GM19463 (cell line): ENCODE results near the gene DDX56.

Experiments
- ATAC-seq: cut with Tn5 transposase; IDR thresholded peaks from one replicate; pipeline ENCODE4 v1.9.1; 2021; ENCODE audit warnings: mild to moderate bottlenecking, moderate library complexity; ENCODE audit not compliant: unreplicated experiment

The DDX56 gene, protein sequence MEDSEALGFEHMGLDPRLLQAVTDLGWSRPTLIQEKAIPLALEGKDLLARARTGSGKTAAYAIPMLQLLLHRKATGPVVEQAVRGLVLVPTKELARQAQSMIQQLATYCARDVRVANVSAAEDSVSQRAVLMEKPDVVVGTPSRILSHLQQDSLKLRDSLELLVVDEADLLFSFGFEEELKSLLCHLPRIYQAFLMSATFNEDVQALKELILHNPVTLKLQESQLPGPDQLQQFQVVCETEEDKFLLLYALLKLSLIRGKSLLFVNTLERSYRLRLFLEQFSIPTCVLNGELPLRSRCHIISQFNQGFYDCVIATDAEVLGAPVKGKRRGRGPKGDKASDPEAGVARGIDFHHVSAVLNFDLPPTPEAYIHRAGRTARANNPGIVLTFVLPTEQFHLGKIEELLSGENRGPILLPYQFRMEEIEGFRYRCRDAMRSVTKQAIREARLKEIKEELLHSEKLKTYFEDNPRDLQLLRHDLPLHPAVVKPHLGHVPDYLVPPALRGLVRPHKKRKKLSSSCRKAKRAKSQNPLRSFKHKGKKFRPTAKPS

DNA sequence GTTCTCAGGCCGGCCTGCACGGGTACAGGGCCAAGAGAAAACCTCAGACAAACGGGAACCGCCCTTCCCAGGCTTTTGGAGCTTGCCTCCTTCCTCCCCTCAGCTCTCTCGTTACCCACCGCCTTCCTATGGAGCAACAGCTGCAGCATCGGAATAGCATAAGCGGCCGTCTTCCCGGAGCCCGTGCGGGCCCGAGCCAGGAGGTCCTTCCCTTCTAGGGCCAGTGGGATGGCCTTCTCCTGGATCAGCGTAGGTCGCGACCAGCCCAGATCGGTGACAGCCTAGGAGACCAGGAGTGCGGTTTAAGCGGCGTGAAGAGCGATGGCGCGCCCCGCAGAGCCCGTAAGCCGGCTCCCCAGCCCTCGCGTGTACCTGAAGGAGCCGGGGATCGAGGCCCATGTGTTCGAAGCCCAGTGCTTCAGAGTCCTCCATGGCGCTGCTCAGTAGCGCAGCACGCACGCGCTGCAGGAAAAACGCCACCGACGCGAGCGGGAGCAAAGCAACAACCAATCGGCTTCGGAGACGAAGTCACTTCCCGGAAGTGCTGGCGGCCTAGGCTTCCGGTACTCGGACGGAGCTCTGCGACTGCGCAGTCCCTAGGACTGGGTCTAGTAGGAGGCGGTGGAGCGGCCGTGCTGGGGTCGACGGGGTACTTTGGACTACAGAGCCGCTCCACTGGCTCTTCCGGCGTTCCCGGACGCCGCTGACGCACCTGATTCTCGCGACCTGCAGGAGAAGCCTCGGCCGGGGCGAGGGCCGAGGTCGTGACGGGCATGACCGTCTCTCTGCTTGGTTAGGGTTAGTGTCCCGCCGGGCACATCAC is at the start of gene DDX56:
Gene DDX56, minus strand, starts transcription at position 445 of the 823 bp plus-strand sequence. Its CDS starts 13 bp downstream, at position 432.
- peak; percentile 92 for ATAC-seq

DNA sequence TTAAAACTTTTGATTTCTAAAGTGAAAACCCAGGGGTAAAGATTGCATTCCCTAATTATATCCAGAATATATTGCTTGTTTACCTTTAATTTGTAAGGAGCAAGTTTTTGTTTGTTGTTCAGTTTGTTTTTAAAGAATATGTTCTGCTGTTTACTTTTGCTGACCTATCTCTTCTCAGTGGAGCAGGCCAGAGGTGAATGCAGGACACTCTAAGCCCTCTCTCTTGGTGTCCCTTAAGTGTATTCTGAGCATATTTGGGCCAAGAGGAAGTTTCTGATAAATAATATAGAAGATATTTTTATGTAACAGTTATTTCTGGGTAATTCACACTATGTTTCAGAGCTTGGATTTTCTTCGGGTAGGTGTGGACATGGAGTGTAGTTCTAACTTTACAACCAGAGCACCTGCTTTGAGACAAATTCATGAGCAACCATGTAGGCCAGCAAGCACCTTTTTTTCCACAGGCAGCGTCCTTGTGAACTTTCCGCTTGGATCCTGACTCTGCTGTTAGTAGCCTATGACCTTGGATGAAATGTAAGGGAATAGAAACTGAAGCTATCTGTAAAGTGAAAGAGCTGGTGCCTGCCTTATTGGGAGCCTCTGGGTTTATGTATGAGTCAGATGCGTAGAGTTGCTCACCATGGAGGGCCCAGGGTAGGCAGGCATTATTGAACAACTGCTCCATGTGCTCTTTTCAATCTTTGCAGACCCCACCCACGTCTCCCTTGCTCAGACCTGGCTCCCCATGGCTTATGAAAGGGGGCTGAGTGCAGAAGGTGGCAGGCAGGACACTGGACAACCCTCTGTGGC is 48.8 kb upstream of the DDX56 start:
- ATAC-seq: peak; percentile 82

DNA sequence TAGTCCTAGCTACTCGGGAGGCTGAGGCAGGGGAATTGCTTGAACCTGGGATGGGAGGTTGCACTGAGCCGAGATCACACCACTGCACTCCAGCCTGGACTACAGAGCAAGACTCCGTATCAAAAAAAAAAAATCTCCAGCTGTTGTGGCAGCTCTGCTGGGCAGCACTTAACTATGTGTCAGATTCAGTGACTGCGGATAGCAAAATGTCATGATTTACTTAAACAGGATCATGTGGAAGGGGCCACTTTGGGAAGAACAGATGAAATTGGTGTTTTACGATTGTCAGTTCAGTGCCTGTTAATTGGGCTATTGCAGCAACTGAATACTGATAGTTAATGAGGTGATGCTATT is 48.0 kb upstream of the DDX56 start:
- no peak for ATAC-seq

DNA sequence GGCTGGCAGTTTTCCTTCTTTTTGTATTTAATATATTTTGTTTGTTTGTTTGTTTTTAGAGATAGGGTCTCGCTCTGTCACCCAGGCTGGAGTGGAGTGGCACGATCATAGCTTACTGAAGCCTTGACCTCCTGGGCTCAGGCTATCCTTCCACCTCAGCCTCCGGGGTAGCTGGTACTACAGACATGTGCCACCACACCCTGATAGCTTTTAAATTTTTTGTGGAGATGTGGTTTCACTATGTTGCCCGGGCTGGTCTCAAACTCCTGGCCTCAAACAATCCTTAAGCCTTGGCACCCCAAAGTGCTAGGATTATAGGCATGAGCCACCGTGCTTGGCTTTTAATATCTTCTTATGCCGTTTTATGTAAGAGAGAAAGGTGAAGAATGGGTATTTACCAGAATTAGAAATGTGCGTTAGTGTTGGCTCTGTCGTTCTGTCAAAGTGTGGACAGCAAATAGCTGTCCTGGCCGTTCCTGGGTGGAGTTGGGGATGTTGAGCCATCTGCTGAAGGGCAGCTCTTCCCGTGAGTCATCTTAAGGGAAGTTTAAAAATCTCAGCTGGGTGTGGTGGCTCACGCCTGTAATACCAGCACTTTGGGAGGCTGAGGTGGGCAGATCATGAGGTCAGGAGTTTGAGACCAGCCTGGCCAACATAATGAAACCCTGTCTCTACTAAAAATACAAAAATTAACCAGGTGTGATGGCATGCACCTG is 47.5 kb upstream of the DDX56 start:
- no peak for ATAC-seq

DNA sequence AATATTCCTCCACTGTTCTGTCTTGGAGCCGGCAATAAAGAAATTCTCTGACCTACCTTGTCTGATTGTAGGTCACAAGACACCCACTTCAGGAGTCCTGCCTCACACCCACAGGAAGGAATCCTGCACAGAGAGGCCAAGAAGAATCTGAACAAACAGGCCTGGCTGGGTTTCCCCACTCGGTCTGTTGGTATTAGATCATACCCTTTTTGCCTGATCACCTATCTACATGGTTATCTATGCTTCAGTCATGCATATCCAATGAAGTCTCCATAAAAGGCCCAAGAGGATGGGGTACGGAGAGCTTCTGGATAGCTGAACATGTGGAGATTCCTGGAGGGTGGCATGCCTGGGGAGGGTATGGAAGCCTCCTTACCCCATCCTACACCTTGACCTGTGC is 45.0 kb upstream of the DDX56 start:
- ATAC-seq: no peak

DNA sequence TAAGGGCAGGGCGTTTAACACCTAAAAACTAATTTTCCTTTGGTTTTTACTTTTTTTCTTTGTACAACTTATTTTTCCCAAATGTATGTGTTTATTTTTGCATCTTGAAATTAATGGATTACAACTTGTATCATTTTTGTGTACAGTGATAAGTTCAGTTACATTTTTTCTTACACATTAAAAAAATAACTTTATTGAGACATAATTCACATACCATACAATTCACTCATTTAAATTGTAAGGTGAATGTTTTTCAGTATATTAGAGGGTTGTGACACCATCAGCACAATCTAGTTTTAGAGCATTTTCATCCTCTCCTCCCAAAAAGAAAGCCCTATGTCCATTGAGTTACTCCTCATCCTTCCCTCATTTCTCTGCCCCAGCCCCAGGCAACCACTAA is 44.3 kb upstream of the DDX56 start:
- ATAC-seq: no peak

DNA sequence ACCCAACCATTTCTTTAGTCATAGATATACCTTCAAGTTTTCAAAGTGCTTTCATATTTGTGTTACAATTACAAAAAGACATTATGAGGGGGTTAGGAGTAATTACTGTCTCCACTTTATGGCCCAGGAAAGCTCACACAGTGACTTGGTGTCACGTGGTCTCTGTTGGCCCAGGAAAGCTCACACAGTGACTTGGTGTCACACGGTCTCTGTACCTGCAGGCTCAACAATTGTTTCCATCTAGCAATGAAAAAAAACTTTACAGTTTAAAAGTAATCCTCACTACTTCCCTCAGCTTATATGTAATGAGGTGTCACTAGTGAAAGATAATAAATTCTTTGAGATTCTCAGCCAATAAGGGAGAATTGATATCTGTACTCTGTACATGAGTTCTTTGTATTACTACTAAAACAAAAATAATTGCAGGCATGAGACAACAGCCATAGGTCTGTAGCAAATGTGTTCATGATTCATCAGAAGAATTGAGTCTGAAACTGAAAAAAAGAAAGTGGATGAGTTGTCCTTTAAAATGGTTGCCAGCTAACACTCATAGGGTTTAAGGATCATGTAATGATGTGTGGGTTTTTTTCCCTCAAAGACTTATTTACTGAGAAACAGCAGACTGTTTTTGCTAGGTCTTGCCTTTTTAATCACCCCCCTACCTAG is 43.6 kb upstream of the DDX56 start:
- ATAC-seq: no peak

DNA sequence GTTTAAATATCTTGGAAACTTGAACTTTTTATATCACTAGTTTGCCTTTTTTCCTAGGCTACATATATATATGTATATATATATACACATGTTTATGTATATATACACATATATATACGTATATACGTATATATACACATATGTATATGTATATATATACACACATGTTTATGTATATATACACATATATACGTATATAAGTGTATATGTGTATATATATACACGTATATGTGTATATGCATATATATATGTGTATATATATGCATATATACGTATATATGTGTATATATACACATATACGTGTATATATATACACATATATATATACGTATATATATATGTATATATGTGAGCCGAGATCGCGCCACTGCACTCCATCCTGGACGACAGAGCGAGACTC is 42.8 kb upstream of the DDX56 start:
- ATAC-seq: no peak

DNA sequence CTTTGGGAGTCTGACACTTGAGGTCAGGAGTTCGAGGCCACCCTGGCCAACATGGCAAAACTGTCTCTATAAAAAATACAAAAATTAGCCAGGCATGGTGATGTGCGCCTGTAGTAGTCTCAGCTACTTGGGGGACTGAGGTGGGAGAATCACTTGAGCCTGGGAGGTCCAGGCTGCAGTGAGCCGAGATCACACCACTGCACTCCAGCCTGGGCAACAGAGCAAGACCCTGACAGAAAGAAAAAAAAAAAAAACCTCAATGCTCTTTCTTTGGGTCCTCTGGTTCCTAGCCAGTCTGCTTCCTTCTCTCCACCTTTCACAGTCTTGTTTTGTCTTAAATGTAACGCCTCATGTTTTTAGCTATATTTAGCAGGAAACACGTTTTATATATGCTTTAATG is 42.1 kb upstream of the DDX56 start:
- ATAC-seq: no peak

DNA sequence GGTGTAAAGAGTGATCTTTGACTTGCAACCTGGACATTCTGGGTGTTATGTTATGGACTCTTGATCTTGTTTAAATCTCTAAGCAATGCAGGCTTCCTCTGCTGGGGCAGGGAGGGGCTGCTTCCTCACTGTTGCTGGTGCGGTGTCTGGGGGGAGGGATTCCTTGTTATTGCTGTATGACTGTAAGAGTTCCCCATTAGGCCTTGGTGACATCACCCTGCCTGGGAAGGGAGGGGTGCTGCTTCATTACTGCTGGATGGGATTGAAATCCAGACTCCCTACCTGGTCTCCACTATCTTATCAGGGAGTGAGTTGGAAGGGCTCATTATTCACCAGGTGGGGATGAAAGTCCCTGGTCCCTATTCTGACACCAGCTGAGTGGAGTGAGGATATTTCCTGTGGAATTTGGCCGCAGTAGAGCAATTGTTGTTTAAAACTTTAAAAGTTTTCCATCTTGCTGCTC is 41.5 kb upstream of the DDX56 start:
- no peak for ATAC-seq

DNA sequence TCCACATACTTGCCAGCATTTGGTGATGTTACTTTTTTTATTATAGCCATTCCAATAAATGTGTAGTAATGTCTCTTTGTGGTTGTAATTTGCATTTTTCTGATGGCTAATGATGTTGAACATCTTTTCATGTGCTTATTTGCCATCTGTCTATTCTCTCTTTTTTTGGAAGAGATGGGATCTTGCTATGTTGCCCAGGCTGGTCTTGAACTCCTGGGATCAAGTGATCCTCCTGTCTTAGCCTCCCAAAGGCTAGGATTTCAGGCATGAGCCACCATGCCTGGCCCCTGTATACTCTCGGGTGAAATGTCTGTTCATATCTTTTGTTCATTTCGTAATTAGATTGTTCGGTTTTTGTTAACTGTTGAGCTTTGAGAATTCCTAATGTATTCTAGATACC is 36.1 kb upstream of the DDX56 start:
- no peak for ATAC-seq

DNA sequence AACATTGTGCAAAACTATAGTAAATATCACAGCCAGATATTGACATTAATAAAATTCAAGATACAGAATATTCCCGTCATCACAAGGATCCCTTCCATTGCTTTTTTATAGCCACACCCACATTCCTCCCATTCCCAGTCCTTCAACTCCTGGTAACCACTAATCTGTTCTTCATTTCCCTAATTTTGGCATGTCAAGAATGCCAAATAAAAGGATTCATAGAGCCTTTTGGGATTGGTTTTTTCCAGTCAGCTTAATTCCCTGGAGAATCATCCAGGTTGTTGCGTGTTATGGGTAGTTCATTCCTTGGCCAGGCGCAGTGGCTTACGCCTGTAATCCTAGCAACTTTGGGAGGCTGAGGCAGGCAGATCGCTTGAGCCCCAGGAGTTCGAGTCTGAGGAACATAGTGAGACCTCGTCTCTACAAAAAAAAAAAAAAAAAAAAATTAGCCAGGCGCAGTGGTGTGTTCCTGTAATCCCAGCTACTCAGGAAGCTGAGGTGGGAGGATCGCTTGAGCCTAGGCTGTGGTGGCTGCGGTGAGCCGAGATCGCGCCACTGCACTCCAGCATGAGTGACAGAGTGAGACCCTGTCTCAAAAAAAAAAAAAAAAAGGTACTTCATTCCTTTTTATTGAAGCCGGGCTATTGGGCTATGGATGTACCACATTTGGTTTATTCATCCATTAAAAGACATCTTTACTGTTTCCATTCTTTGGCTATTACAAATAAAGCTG is 35.4 kb upstream of the DDX56 start:
- ATAC-seq: no peak

DNA sequence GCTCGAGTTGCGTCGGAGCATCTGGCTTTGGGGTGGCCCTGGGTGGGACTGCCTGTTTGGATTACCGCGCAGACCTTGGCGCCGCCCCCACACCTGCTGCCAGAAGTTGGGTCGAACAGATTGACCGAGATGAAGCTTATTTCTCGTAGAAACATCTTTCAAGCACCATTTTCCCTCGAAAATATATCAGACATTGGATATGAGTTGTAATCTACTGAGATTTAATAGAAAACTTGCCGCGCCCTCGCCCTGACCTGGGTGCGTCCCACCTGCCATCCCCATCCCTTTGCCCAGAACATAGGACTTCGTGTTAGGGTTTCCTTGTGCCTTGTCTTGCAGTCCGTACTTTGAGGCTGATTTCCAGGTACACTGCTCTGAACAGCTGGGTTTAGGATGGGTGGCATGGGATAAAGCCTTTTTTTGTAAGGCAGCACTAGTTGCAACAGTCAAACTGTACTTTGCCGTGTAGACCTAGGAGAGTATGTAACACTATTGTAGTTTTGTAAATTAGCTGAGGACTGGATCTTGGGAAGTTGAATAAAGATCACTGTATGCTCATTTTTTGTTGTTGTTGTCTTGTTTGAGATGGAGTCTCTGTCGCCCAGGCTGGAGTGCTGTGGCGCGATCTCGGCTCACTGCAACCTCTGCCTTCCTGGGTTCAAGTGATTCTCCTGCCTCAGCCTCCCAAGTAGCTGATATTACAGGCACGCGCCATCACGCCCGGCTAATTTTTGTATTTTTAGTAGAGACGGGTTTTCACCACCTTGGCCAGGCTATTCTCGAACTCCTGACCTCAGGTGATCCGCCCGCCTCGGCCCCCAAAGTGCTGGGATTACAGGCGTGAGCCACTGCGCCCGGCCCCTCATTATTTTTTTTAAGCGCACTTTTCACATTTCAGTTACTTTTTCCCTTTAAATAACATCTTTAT is 33.7 kb upstream of the DDX56 start:
- no peak for ATAC-seq

DNA sequence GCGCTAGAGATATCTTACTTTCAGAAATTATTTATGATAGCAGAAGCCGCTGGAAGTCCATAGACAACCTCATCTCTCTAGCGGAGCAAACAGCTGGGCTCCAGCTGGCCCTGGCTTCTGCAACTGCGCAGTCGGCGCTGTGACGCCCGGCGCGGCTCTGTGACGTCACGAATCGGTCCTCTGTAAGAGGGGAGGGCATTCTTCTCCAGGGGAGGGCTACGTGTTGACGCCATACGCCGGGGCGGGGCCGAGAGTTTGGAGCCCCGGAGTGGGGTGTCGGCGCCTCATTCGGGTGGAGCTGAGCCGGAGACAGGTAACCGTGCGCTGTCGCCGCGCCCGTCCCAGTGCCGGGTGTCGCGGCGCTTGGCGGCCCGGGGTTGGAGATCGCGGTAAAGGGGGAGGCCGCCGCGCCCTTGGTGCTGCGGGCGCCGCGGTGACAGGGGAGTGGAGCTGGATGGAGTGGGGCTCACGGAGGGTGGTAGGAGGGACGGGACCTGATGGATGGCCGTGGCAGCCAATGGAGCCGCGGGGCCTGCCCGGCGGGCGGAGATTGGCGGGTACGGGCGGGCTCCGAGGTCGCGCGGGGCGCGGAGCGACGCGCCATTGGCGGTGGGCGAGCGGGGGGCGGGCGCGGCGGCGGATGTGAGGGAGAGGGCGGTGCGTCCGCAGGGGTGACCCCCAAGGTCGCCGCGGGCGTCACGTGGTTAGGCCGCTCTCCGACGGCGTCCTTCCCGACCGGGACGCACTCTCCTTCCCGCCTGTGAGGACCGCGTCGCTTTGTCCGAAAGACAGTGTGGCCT is 32.8 kb upstream of the DDX56 start, which contains the start of gene OGDH:
Gene OGDH, plus strand, starts transcription at position 287 of the 800 bp plus-strand sequence. CDS start 17,717 bp downstream, outside the sequence.
- peak; percentile 94 for ATAC-seq

DNA sequence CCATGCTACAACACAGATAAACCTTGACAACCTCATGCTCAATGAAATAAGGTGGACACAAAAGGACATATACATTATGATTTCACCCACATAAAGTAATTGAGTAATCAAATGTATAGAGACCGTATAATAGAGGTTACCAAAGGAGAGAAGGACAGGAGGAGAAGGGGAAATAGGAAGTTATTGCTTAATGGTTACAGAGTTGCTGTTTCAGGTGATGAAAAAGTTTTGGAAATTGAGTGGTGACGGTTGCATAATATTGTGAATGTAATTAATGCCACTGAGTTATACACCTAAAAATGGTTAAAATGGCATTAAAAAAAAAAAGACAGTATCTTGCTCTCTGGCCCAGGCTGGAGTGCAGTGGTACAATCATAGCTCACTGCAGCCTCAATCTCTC is 31.2 kb upstream of the DDX56 start:
- ATAC-seq: no peak

DNA sequence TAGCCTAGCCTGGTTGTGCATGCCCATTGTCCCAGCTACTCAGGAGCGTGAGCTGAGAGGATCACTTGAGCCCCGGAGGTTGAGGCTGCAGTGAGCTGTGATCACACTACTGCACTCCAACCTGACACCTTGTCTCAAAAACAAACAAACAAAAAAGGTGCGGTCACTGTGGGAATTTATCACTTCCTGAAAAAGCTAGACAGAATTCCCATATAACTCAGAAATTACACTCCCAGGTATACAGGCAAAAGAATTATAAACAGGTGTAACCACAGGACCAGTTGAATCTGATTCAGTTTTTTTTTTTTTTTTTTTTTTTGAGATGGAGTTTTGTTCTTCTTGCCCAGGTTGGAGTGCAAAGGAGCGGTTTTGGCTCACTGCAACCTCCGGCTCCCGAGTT is 29.5 kb upstream of the DDX56 start:
- no peak for ATAC-seq

DNA sequence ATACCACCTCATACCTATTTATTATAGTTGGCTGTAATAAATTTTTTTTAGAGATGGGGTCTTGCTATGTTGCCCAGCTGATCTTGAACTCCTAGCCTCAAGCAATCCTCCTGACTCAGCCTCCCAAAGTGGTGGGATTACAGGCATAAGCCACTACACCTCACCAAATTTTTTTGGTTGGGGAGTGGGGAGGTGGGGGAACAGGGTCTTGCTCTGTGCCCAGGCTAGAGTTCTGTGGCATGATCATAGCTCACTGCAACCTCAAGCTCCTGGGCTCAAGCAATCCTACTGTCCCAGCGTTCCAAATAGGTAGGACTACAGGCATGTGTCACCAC is 28.8 kb upstream of the DDX56 start:
- ATAC-seq: no peak
